GM19238 (cell line): ENCODE results near the gene SOX13.
"Not testable (repeated sequence)": the region's sequence is repeated elsewhere in the genome, so short reads cannot be mapped to it uniquely, and the experiment has no call there.

ENCODE experiments used
- DNase-seq: peaks from one replicate; pipeline ENCODE4 v3.0.0; 2011; ENCODE audit warnings: low spot score; ENCODE audit not compliant: insufficient read length

The SOX13 gene

GRCh38 chr1:204072931-204073836, at the start of gene SOX13:
TSS of gene SOX13 (plus strand) at chr1:204073115. CDS start at chr1:204112916, 39,801 bp downstream.
- DNase-seq = no peak

- DNase-seq = no peak
Observed at GRCh38 chr1:204025917-204026707, 46.8 kb upstream of the SOX13 start.

DNA sequence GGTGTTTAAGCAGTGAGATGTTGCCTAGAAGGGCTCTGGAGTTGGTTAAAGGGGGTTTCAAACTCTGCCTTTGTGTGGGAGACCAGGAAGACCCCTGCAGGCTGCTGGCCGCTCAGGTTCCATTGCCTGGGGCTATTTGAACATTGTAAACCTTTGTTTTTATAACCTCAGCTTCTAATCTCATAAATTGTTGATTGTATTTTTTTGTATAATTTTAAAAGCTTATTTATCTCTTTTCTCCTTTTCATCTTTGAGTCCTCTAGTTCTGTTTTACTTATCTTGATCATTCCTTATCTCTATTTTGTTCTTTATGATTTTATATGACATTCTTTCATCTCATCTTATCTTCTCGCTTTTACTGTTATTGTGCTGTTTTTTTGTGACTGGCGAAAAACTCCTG, 45.5 kb upstream of the SOX13 start:
- DNase-seq = no peak

- no peak for DNase-seq
Observed at GRCh38 chr1:204029016-204029415, 43.9 kb upstream of the SOX13 start.

- no peak for DNase-seq
Observed at GRCh38 chr1:204031098-204031710, 41.7 kb upstream of the SOX13 start.

GRCh38 chr1:204032642-204033235, 40.2 kb upstream of the SOX13 start:
- no peak for DNase-seq

DNA sequence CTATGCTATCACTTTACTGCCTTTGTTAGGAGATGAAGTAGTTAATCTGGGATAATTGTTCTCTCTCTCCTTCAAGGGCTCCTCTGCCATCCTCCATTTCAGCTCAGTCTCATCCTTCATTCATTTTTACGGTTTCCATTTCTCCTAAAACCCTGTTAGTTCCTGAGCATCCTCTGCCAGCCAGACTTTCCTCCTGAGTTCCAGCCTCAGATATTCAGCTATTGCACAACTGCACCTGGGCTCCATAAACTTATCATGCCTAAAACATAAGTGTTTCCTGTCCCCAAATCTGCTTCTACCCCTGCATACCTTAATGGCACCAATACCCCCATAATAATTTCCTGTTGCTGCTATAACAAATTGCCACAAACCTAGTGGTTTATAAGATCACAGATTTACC, 39.6 kb upstream of the SOX13 start:
- no peak for DNase-seq

GRCh38 chr1:204036882-204037655, 35.8 kb upstream of the SOX13 start:
- no peak for DNase-seq

GRCh38 chr1:204041232-204041767, 31.6 kb upstream of the SOX13 start:
- no peak for DNase-seq

DNA sequence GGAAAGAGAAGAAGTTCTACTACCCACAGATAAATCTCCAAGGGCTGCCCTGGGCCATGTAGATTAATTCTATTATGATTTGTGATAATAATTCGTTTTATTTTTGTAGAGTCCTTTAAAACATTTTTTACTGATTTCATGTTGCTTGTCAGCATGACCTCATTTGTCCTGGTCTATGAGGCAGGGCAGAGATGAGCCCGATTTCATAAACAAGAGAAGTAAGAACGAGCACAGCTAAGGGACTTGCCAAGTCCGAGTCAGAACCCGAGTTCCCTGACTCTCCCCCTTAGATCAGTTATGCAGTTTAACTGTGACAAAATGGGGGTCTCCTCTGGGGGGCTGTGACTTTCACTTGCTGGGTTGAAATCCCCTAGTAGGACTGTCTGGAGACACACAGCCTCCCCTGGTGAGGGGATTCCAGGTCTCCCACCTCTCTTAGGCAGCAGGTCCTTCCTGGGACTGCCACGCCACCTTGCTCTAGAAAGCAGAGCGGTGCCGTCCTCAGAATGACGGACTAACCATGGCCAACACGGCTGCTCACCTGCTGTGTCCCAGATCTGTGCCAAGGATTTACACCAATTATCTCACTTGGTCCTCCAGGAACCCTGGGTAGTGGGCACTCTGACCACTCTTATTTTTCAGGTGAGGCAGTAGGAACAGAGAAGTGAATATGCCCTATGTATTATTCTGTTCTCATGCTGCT, 31.0 kb upstream of the SOX13 start:
- DNase-seq = no peak

- no peak for DNase-seq
Observed at GRCh38 chr1:204042516-204042915, 30.4 kb upstream of the SOX13 start.

GRCh38 chr1:204043680-204044079, 29.2 kb upstream of the SOX13 start:
- DNase-seq = no peak

DNA sequence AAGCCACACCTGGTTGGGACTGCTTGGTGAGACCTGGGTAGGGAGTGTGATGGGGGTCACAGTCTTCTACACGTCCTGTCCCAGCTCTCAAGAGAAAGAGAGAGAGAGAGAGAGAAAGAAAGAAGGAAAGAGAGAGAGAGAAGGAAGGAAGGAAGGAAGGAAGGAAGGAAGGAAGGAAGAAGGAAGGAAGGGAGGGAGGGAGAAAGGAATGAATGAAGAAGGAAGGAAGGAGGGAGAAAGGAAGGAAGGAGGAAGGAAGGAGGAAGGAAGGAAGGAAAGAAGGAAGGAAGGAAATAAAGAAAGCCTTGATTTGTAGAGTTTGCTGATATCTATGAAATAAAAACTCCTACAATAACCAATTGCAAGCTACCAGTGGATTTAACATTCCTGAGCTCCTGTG, 28.5 kb upstream of the SOX13 start:
- DNase-seq = no peak

DNA sequence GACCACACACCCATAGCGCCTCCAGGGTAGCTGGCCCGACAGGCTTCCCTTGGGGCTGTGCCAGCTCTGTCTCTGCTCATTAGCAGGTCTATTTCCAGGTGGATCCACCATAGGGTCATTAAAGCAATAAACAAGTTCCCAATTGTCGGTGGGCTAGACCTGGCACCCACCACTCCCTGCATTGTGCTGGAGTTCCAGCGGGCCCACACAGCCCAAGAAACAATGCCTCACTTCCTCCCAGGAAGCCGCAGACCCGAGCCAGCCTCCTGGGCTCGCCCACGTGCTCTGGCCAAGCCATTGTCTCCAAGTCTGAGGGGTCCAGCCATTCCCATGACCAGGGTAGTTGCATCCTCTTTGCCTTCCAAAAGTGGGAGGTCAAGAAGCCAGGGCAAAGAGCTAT, 27.5 kb upstream of the SOX13 start:
- no peak for DNase-seq

DNA sequence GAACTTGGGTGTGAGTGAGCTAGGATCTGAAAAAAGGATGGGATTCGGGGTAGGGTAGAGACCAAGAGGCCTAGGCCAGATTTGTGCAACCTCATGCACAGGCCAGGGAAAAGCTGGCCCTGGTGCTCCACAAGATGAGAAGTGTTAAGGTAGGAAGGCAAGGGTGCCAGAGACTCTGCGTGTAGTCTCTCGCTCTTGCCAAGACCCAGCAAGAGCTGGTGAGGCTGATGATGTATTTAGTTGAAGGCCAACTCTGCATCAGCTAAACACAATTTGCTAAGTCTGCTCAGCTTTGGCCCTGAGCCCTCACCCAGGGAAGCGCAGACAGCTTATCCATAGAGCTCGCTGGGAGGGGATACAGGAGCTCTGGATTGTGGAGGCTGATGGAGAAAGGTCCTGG, 26.6 kb upstream of the SOX13 start:
- no peak for DNase-seq

GRCh38 chr1:204048796-204049195, 24.1 kb upstream of the SOX13 start:
- DNase-seq = not testable (repeated sequence)

- no peak for DNase-seq
Observed at GRCh38 chr1:204051258-204051657, 21.7 kb upstream of the SOX13 start.

DNA sequence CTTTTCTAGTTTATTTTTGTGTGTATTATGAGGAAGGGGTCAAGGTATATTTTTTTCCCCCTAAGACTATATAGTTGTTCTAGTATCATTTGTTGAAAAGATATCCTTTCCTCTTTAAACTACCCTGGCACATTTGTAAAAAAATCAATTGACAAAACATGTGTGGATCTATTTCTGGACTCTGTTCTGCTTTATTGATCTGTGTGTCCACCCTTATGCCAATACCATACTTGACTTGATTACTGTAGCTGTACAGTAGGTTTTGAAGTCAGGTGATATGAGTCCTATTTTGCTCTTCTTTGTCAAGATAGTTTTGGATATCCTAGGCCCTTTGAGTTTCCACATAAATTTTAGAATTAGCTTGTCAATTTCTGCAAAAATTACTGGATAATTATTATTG, 21.2 kb upstream of the SOX13 start:
- DNase-seq = no peak

GRCh38 chr1:204053893-204054292, 19.0 kb upstream of the SOX13 start:
- no peak for DNase-seq

DNA sequence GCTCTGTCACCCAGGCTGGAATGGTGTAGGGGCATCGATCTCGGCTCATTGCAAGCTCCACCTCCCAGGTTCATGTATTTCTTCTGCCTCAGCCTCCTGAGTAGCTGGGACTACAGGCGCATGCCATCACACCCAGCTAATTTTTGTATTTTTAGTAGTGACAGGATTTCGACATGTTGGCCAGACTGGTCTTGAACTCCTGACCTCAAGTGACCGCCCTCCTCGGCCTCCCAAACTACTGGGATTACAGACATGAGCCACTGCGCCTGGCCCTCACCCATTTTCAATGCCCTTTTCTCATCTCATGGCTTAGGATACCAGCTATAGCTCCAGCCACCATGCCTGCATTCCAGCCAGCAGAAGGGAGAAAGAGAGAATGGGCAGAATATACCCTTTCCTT, 12.9 kb upstream of the SOX13 start:
- DNase-seq = no peak
